Upper lobe of left lung (tissue), 6 donors: ENCODE measurements around the gene SEC31A. TPM values are rescaled to one million over a fixed set of nuclear protein-coding genes. Genes with fewer than 3 reads are reported as not detected.

Source experiments
- ATAC-seq, 2 donors: fragments of 200-7000 bp; cut with Tn5 transposase; one replicate each; pipeline ENCODE4 v1.9.1; 2022; ENCODE audit warnings: mild to moderate bottlenecking in 2 of 2, moderate library complexity in 2 of 2; ENCODE audit not compliant: low FRiP score in 2 of 2
- DNase-seq, 2 donors: peaks; one replicate each; pipeline ENCODE4 v3.0.0-alpha.2; 2019 to 2020
- H3K27ac ChIP-seq, 4 donors: fragments of 200-600 bp; sonication (generic); one replicate each; pipeline ENCODE4 v1.5.1; 2016 to 2019
- H3K27me3 ChIP-seq, 4 donors: fragments of 200-600 bp; sonication (generic); one replicate each; pipeline ENCODE4 v1.5.1; 2017 to 2019
- H3K36me3 ChIP-seq, 4 donors: fragments of 200-600 bp; sonication (generic); one replicate each; pipeline ENCODE4 v1.5.1; 2016 to 2019
- H3K4me1 ChIP-seq, 4 donors: fragments of 200-600 bp; sonication (generic); one replicate each; pipeline ENCODE4 v1.5.1; 2018 to 2019
- H3K4me3 ChIP-seq, 4 donors: fragments of 200-600 bp; sonication (generic); one replicate each; pipeline ENCODE4 v1.5.1; 2017 to 2019; ENCODE audit warnings: mild to moderate bottlenecking in 2 of 4, moderate library complexity in 1 of 4
- H3K9me3 ChIP-seq, 4 donors: fragments of 200-600 bp; sonication (generic); one replicate each; pipeline ENCODE4 v1.5.1; 2018 to 2019
- EP300 ChIP-seq, 4 donors: sonication (generic); formaldehyde crosslinking; IDR thresholded peaks; one replicate each; pipeline ENCODE4 v1.5.1; 2017; ENCODE audit warnings: antibody characterized with exemption in 4 of 4, control low read depth in 2 of 4
- POLR2A ChIP-seq, 4 donors: fragments of 450-650 bp; IDR thresholded peaks; one replicate each; pipeline ENCODE4 v1.5.1; 2016 to 2017; ENCODE audit warnings: antibody characterized with exemption in 4 of 4, mild to moderate bottlenecking in 2 of 4
- POLR2AphosphoS5 ChIP-seq, 2 donors: sonication (generic); formaldehyde crosslinking; IDR thresholded peaks; one replicate each; pipeline ENCODE4 v1.5.1; 2017; ENCODE audit warnings: antibody characterized with exemption in 2 of 2
- WGBS, 2 donors: methylation state at CpG; one replicate each; pipeline ENCODE4 v1.1.5; 2017 to 2018; 5-methylcytosine and 5-hydroxymethylcytosine counted together
- total RNA-seq, 6 donors: library from RNA; depleted of rRNA in 4 of 6; stranded (reverse); fragments of >200 nt in 4 of 6; gene quantifications; one replicate each; pipeline versions ENCODE4 v1.1.0 to v1.2.1, GENCODE V29; 2016 to 2021
- TF ChIP-seq, protein P1 (sequence below), 6 experiments: fragments of 450-650 bp in 4 of 6; fragments of 200-600 bp in 2 of 6; sonication (generic) in 2 of 6; IDR thresholded peaks; one replicate each; pipeline ENCODE4 v1.5.1; 2016 to 2019; ENCODE audit warnings: antibody characterized with exemption in 6 of 6
- donor health status: DM: no; HTN: no; CAD: no; lungs with moderate emphysema.
- donor health status: DM: no; HTN: yes; CAD: no; lungs with severe emphysema.

SEC31A gene
- total RNA-seq, 6 donors from 2014 or later = 128 to 230 (median 160) TPM

DNA sequence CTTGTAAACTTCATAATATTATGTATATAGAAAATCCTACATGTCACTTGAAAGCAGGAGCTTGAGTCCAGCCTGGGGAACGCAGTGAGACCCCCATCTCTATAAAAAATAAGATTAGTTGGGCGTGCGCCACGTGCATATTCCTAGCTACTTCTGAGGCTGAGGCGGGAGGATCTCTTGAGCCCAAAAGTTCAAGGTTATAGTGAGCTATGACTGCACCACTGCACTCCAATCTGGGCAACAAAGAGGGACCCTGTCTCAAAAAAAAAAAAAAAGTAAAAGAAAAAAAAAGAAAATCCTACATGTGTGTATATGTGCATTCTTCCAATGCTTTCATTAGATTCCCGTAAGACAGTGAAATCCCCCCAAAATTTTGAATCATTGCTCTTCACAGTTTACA, 1.7 kb downstream of the SEC31A start:
- H3K27me3 ChIP-seq = no peaks in the 10 kb centered on the region
- ATAC-seq = no peak
- DNase-seq = no peak
- H3K4me1 ChIP-seq = peaks cover 29 to 52% (median 41%) of the 10 kb centered on the region in 4 donors
- TF ChIP-seq POLR2A (IDR thresholded peaks at IDR 0.05) (no peak), EP300 (IDR thresholded peaks at IDR 0.05) (no peak), POLR2AphosphoS5 (IDR thresholded peaks at IDR 0.05) (no peak)
- TF ChIP-seq, protein P1, sequence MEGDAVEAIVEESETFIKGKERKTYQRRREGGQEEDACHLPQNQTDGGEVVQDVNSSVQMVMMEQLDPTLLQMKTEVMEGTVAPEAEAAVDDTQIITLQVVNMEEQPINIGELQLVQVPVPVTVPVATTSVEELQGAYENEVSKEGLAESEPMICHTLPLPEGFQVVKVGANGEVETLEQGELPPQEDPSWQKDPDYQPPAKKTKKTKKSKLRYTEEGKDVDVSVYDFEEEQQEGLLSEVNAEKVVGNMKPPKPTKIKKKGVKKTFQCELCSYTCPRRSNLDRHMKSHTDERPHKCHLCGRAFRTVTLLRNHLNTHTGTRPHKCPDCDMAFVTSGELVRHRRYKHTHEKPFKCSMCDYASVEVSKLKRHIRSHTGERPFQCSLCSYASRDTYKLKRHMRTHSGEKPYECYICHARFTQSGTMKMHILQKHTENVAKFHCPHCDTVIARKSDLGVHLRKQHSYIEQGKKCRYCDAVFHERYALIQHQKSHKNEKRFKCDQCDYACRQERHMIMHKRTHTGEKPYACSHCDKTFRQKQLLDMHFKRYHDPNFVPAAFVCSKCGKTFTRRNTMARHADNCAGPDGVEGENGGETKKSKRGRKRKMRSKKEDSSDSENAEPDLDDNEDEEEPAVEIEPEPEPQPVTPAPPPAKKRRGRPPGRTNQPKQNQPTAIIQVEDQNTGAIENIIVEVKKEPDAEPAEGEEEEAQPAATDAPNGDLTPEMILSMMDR (IDR thresholded peaks at IDR 0.05) = no peak
- WGBS, 2 donors = 87 to 88% methylated on average over 6 of the region's 6 CpGs
- H3K9me3 ChIP-seq = no peaks in the 10 kb centered on the region
- H3K36me3 ChIP-seq = peaks cover 4 to 16% (median 8%) of the 10 kb centered on the region in 4 donors
- H3K27ac ChIP-seq = peak overlapping the region in 1 of 4 donors; percentile 96
- H3K4me3 ChIP-seq = peak overlapping the region in 3 of 4 donors; percentile 72 to 75 (median 73)

DNA sequence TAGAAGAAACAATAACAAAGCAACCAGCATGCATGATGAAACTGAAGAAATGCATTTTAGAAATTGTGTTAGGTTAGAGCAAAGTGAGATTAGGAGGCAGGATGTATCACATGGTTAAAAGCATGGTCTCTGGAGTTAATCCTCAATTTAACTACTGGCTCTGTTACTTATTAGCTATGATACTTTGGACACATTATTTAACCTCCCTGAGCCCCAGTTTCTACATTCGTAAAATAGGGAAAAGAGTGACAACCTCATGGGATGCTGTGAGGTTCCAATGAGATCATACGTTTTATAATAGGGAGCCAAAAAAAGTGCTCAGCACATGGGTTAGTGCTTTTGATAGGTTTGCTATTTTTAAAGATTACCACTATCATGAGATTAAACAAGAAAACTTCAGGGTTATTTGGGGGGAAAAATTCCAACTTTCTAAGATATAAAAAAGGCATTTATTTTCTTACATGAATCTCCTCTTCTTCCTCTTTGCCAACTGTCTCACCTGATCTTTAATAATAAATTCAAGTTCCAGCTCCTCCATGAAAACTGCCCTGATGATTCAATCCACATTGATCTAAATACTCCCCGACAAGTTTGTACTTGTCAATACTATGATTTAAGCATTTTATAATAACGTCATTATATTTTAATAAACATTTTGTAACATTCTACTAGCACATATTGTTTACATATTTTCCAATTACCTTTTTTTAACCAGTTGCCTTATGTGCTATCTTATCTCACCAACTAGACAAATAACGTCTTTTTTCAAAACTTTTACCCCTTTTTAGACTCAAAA, 4.6 kb downstream of the SEC31A start:
- no peak for TF ChIP-seq POLR2AphosphoS5 (IDR thresholded peaks at IDR 0.05)
- TF ChIP-seq EP300 (IDR thresholded peaks at IDR 0.05) = no peak
- TF ChIP-seq, protein P1 (IDR thresholded peaks at IDR 0.05) = no peak
- TF ChIP-seq POLR2A (IDR thresholded peaks at IDR 0.05) = no peak
- Histone ChIP-seq H3K27ac (no peak overlapping the region), H3K4me1 (peaks cover 29 to 54% (median 40%) of the 10 kb centered on the region in 4 donors), H3K36me3 (peaks cover 0 to 7% (median 0%) of the 10 kb centered on the region in 4 donors), H3K9me3 (no peaks in the 10 kb centered on the region), H3K27me3 (no peaks in the 10 kb centered on the region), H3K4me3 (no peak overlapping the region)
- WGBS, 2 donors = 60 to 61% methylated on average over 5 of the region's 5 CpGs
- no peak for ATAC-seq
- no peak for DNase-seq

DNA sequence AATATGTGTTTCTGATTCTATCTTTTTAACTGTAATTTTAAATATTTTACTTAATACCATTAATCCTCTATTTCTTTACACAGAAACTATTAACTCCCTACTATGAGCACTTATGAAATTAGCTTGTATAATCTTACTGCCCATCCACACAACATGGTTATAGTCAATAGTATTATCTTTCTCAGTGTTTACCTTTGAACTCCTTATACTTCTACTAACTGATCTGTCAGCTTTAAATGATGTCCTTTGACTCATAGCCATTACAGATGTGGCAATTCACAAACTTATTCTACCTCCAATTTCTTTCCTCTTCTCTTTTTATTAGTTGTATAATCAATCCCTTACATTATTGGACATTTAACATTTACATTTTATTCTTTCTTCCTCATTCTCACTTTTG, 5.5 kb downstream of the SEC31A start:
- H3K4me1 ChIP-seq = peaks cover 29 to 54% (median 41%) of the 10 kb centered on the region in 4 donors
- ATAC-seq = no peak

DNA sequence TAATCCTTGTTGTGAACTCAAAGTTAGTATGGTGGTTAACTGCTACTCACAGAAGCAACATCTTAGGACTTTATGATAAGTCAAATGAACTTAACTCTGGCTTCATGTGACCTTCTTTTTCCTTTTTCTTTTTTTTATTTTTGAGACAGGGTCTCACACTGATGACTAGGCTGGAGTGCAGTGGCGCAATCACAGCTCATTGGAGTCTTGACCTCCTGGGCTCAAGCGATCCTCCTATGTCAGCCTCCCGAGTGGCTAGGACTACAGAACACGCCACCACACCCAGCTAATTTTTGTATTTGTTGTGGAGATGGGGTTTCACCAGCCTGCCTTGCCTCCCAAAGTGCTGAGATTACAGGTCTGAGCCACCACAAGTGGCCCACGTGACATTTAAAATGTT, 22.4 kb downstream of the SEC31A start:
- no peaks in the 10 kb centered on the region for H3K9me3 ChIP-seq
- ATAC-seq = no peak
- H3K36me3 ChIP-seq = peaks cover 52 to 94% (median 81%) of the 10 kb centered on the region in 4 donors
- no peak overlapping the region for H3K4me3 ChIP-seq
- DNase-seq = no peak
- H3K27ac ChIP-seq = no peak overlapping the region
- H3K4me1 ChIP-seq = peaks cover 5 to 13% (median 11%) of the 10 kb centered on the region in 4 donors
- TF ChIP-seq, protein P1 (IDR thresholded peaks at IDR 0.05) = no peak
- no peak for TF ChIP-seq EP300 (IDR thresholded peaks at IDR 0.05)
- TF ChIP-seq POLR2AphosphoS5 (IDR thresholded peaks at IDR 0.05) = no peak
- TF ChIP-seq POLR2A (IDR thresholded peaks at IDR 0.05) = no peak
- H3K27me3 ChIP-seq = no peaks in the 10 kb centered on the region
- WGBS, 2 donors = 96% methylated on average over 5 of the region's 5 CpGs

More for the DNA sequence above, 5.5 kb downstream of the SEC31A start:
- Histone ChIP-seq H3K36me3 (peaks cover 0 to 15% (median under 1%) of the 10 kb centered on the region in 4 donors), H3K4me3 (no peak overlapping the region), H3K27ac (no peak overlapping the region), H3K27me3 (no peaks in the 10 kb centered on the region), H3K9me3 (no peaks in the 10 kb centered on the region)
- DNase-seq = no peak
- TF ChIP-seq, protein P1 (IDR thresholded peaks at IDR 0.05) = no peak
- TF ChIP-seq POLR2A (IDR thresholded peaks at IDR 0.05) (no peak), POLR2AphosphoS5 (IDR thresholded peaks at IDR 0.05) (no peak), EP300 (IDR thresholded peaks at IDR 0.05) (no peak)
